Gastrocnemius medialis (tissue), 4 donors: Measurements from ENCODE around the gene APEH.

Experiments
- POLR2A ChIP-seq, 2 donors: fragments of 450-650 bp; IDR thresholded peaks; one replicate each; pipeline ENCODE4 v1.6.1; 2017; ENCODE audit warnings: antibody characterized with exemption in 2 of 2, mild to moderate bottlenecking in 2 of 2, moderate library complexity in 2 of 2
- TF ChIP-seq, protein P1 (sequence below), 5 experiments: fragments of 450-650 bp in 3 of 5; fragments of 200-600 bp in 2 of 5; sonication (generic) in 2 of 5; IDR thresholded peaks in 4 of 5; conservative IDR thresholded peaks in 1 of 5; 1 replicate in 4 of 5; 2 replicates in 1 of 5; pipeline ENCODE4 v1.5.1; 2016 to 2019; ENCODE audit warnings: antibody characterized with exemption in 5 of 5, mild to moderate bottlenecking in 3 of 5, moderate library complexity in 3 of 5

DNA sequence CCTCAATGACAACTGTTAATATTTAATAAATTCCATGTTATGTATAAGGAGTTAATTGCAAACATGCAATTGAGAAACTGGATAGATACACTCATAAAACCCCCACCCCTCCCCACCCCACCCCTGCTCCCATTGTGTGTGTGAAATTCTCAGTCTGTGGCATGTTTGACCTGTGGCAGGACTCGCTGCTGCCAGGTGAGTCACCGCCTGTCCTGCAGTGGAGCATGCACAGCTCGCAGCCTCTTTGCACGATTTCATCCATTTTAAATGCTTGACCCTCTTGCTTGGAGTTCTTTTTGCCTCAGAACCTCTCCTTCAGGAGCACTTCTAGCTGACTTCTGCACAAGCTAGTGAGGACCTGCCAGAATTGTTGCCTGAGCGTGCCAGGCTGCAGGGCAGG lies 5.3 kb upstream of the APEH start:
- no peak for TF ChIP-seq POLR2A (IDR thresholded peaks at IDR 0.05)
- TF ChIP-seq, protein P1, sequence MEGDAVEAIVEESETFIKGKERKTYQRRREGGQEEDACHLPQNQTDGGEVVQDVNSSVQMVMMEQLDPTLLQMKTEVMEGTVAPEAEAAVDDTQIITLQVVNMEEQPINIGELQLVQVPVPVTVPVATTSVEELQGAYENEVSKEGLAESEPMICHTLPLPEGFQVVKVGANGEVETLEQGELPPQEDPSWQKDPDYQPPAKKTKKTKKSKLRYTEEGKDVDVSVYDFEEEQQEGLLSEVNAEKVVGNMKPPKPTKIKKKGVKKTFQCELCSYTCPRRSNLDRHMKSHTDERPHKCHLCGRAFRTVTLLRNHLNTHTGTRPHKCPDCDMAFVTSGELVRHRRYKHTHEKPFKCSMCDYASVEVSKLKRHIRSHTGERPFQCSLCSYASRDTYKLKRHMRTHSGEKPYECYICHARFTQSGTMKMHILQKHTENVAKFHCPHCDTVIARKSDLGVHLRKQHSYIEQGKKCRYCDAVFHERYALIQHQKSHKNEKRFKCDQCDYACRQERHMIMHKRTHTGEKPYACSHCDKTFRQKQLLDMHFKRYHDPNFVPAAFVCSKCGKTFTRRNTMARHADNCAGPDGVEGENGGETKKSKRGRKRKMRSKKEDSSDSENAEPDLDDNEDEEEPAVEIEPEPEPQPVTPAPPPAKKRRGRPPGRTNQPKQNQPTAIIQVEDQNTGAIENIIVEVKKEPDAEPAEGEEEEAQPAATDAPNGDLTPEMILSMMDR (IDR thresholded peaks at IDR 0.05 in 4 of 5, conservative IDR thresholded peaks at IDR 0.05 in 1 of 5) = no peak
